HepG2 (cell line): ENCODE measurements around the gene NEURL2. TPM values are rescaled to one million over a fixed set of nuclear protein-coding genes. Genes with fewer than 3 reads are reported as not detected.

Experiments
- GLI4 ChIP-seq: sonication (generic); formaldehyde crosslinking; IDR thresholded peaks from 2 replicates; pipeline ENCODE4 v1.5.1; 2020; ENCODE audit warnings: missing genetic modification reagents, mild to moderate bottlenecking, moderate library complexity, borderline replicate concordance
- GPN1 ChIP-seq: sonication (generic); formaldehyde crosslinking; IDR thresholded peaks from 2 replicates; pipeline ENCODE4 v1.5.1; 2020; ENCODE audit warnings: missing genetic modification reagents, borderline replicate concordance
- KLF15 ChIP-seq: sonication (generic); formaldehyde crosslinking; IDR thresholded peaks from 2 replicates; pipeline ENCODE4 v1.8.1; 2023; ENCODE audit warnings: borderline replicate concordance, mild to moderate bottlenecking, inconsistent platforms, missing genetic modification reagents, mixed read lengths
- PATZ1 ChIP-seq: sonication (generic); formaldehyde crosslinking; IDR thresholded peaks from 2 replicates; pipeline ENCODE4 v1.4.0; 2020; ENCODE audit warnings: missing genetic modification reagents
- PAX8 ChIP-seq: sonication (generic); formaldehyde crosslinking; IDR thresholded peaks from 2 replicates; pipeline ENCODE4 v1.8.0; 2022; ENCODE audit warnings: mild to moderate bottlenecking, missing genetic modification reagents, borderline replicate concordance
- TRIM22 ChIP-seq: fragments of 450-650 bp; IDR thresholded peaks from 2 replicates; pipeline ENCODE4 v1.6.1; 2017
- ZEB1 ChIP-seq: IDR thresholded peaks from 2 replicates; pipeline ENCODE4 v1.6.1; 2012; ENCODE audit warnings: mild to moderate bottlenecking, low read depth, inconsistent platforms; ENCODE audit not compliant: insufficient replicate concordance
- ZNF382 ChIP-seq: sonication (generic); formaldehyde crosslinking; IDR thresholded peaks from 2 replicates; pipeline ENCODE4 v1.5.0; 2020; ENCODE audit warnings: missing genetic modification reagents, mild to moderate bottlenecking, borderline replicate concordance
- ZNF407 ChIP-seq: sonication (generic); formaldehyde crosslinking; IDR thresholded peaks from one replicate; pipeline ENCODE4 v1.5.1; 2020; ENCODE audit warnings: mild to moderate bottlenecking, missing genetic modification reagents; ENCODE audit errors: not compliant biosample characterization
- ZNF414 ChIP-seq: sonication (generic); formaldehyde crosslinking; IDR thresholded peaks from 2 replicates; pipeline ENCODE4 v1.5.0; 2020; ENCODE audit warnings: missing genetic modification reagents
- ZNF512B ChIP-seq: sonication (generic); formaldehyde crosslinking; IDR thresholded peaks from 2 replicates; pipeline ENCODE4 v1.5.1; 2020; ENCODE audit warnings: missing genetic modification reagents, mild to moderate bottlenecking, borderline replicate concordance
- polyA plus RNA-seq, 8 experiments: library from polyadenylated mRNA; depleted of rRNA in 3 of 8; stranded (reverse) in 7 of 8; unstranded in 1 of 8; fragments of >200 nt; fragmentation: Illumina TruSeq in 4 of 8; extraction: Trizol in 4 of 8; gene quantifications; 2 replicates each; pipeline versions ENCODE4 v1.2.1 to v1.2.3, GENCODE V29; 2011 to 2016; ENCODE audit warnings: low read depth in 4 of 8, missing spikeins in 1 of 8, mixed read lengths in 1 of 8; ENCODE audit not compliant: insufficient read depth in 1 of 8
- total RNA-seq, 5 experiments: library from RNA; depleted of rRNA; stranded (reverse); fragments of >200 nt; fragmentation: Illumina TruSeq; extraction: Trizol; gene quantifications; 2 replicates each; pipeline ENCODE4 v1.2.3, GENCODE V29; 2016; ENCODE audit warnings: low read depth in 1 of 5

Gene NEURL2
- total and polyA plus RNA-seq, 2 of the 13 experiments (the other 11 are each of a cell fraction or from before 2014, with no cell fraction given), result 7.2 to 9.7 TPM

GRCh38 chr20:45934046-45934585, 43.1 kb upstream of the NEURL2 start (continued):
- TF ChIP-seq ZNF512B (CRISPR knock-in tag) (peak; percentile 4; the same call in 1 of the 2 replicates), ZNF407 (CRISPR knock-in tag) (no peak), ZNF382 (CRISPR knock-in tag) (no peak), PATZ1 (CRISPR knock-in tag) (peak; percentile 78; the same call in 1 of the 2 replicates), ZEB1 (peak; percentile 35), GLI4 (CRISPR knock-in tag) (peak; percentile 82; the same call in 1 of the 2 replicates), GPN1 (CRISPR knock-in tag) (no peak), ZNF414 (CRISPR knock-in tag) (no peak), PAX8 (peak; percentile 86; the same call in 1 of the 2 replicates), TRIM22 (no peak), KLF15 (no peak)
